ENCODE results near the gene RPL15. TPM values are rescaled to one million over a fixed set of nuclear protein-coding genes. Genes with fewer than 3 reads are reported as not detected.
"Not testable (repeated sequence)": the region's sequence is repeated elsewhere in the genome, so short reads cannot be mapped to it uniquely, and the experiment has no call there.

The RPL15 gene
- total RNA-seq, 1 experiment from 2014 or later = 2,510 TPM

DNA sequence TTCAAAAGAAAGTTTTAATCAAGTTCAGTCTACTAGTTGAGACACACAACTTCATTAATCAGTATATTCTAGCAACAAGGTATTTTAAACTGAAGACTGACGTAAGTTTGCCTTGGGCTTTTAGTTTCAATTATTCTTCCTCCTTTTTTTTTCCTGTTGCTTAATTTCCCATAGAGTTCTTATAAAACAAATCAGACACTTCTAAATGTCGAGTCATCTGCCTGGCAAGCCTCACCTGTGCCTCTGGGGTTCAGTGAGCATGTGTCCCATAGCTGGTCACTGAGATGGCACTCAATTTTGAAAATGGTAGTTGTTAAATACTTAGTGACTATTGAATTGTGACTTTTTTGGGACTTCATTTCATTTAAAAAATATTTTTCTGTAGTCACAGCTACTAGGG is 27.5 kb upstream of the RPL15 start:
- DNase-seq (ENCODE audit: low read depth) = no peak

GRCh38 chr3:23889950-23890349 is 27.0 kb upstream of the RPL15 start:
- DNase-seq (ENCODE audit: low read depth) = no peak

DNA sequence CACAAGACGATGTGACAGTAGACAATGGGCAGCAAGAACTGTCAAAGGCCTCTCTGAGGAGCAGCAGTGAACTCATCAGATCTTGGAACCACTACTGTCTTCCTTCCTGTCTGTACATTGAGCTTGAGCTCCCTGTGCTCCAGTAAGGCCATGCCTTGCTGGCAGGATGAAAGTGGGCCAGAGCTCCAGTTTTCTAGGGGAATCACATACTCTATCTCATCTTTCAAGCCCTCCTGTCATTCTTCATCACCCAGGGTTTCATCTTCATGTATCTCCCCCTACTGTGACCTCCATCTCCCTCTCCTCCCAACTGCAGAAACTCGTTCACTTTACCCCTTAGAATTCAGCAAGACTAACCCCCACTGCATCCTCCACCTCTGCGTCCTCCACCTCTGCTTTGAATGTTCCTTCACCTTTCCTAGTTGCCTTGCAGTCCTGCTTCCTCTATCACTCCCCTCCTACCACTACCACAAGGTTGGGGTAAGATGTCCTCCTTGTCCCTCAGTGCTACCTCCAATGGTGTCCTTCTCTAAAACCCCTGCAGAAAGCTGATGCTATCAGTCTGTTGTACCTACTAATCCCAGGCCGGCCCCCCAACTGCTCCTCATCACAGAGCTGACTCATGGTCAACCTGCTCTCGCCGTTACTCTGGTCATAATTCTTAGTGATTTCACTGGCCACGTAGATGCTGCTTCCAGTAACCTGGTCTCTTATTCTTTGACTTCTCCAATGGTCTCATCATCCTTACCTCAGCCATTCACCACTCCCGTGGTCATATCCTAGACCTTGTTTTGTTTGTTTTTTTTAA is 22.5 kb upstream of the RPL15 start:
- DNase-seq (ENCODE audit: low read depth) = no peak

- no peak for DNase-seq (ENCODE audit: low read depth)
Measured at GRCh38 chr3:23895181-23895580, 21.8 kb upstream of the RPL15 start.

- DNase-seq (ENCODE audit: low read depth) = no peak
Measured at GRCh38 chr3:23900744-23901143, 16.2 kb upstream of the RPL15 start.

- DNase-seq (ENCODE audit: low read depth) = no peak
Measured at GRCh38 chr3:23904545-23904944, 12.4 kb upstream of the RPL15 start.

GRCh38 chr3:23909341-23909740 is 7.6 kb upstream of the RPL15 start:
- no peak for DNase-seq (ENCODE audit: low read depth)

- no peak for DNase-seq (ENCODE audit: low read depth)
Measured at GRCh38 chr3:23911397-23911796, 5.5 kb upstream of the RPL15 start.

GRCh38 chr3:23912335-23912734 is 4.6 kb upstream of the RPL15 start:
- not testable (repeated sequence) for DNase-seq (ENCODE audit: low read depth)

- DNase-seq (ENCODE audit: low read depth) = no peak
Measured at GRCh38 chr3:23913182-23913581, 3.8 kb upstream of the RPL15 start.

- DNase-seq (ENCODE audit: low read depth) = no peak
Measured at GRCh38 chr3:23913873-23914743, 2.8 kb upstream of the RPL15 start.

- peak; percentile 72 for DNase-seq (ENCODE audit: low read depth)
Measured at GRCh38 chr3:23915537-23916108, 1.3 kb upstream of the RPL15 start.

DNA sequence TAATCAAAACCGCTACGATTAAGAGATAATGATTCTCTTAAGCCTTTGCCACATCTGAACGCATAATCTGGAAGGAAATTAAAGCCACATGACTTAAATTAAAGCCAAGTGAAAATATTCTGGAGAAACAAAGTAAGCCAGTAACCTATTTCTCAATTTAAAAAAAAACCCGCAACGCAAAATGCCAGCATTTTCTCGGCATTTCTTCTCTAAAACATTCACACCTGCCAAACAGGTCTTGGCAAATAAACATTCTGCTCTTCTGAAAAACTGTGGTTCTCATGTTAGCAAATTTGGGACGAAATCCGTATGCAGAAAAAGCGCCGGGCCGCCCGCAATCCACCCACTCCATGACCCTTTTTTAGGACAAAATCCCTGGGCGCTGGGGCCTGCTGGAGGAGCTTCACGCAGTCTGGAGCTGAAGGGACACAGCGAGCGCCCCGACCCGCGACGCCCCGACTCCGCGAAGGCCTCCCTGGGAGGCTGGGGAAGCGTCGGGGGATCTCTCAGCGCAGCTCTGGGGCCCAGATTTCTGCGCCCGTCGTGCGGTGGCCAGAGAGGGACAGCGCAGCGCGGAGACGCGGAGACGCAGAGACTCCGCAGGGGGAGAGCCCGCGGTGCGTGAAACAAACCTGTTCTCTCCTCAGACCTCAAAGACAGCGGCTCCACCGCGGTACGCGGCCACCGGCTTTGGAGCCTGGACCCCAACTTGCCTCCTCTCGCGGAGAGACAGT is 613 bp upstream of the RPL15 start:
- DNase-seq (ENCODE audit: low read depth) = no peak

- not testable (repeated sequence) for DNase-seq (ENCODE audit: low read depth)
Measured at GRCh38 chr3:23917679-23918303, 859 bp downstream of the RPL15 start.

DNA sequence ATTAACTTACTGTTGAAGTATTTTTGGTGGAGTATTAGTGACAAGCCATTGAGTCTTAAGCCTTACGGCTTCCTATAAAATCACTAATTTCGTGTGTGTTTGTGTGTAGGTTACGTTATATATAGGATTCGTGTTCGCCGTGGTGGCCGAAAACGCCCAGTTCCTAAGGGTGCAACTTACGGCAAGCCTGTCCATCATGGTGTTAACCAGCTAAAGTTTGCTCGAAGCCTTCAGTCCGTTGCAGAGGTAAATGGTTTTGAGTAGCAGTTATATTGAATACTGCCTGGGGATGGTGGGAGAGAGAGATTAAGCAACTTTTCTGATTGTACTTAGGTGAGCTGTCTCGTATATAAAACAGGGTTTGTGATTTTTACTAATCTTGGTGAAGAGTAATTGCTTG is 1.4 kb downstream of the RPL15 start:
- DNase-seq (ENCODE audit: low read depth) = not testable (repeated sequence)

- no peak for DNase-seq (ENCODE audit: low read depth)
Measured at GRCh38 chr3:23919628-23920027, 2.7 kb downstream of the RPL15 start.

- DNase-seq (ENCODE audit: low read depth) = no peak
Measured at GRCh38 chr3:23920151-23920655, 3.3 kb downstream of the RPL15 start.

GRCh38 chr3:23921052-23921511 is 4.2 kb downstream of the RPL15 start:
- DNase-seq (ENCODE audit: low read depth) = peak; percentile 43

GRCh38 chr3:23923786-23924185 is 6.9 kb downstream of the RPL15 start:
- DNase-seq (ENCODE audit: low read depth) = no peak

GRCh38 chr3:23926246-23926645 is 9.3 kb downstream of the RPL15 start:
- DNase-seq (ENCODE audit: low read depth) = no peak

GRCh38 chr3:23926736-23927135 is 9.8 kb downstream of the RPL15 start:
- no peak for DNase-seq (ENCODE audit: low read depth)

Measured in HT1080 (cell line).